ENCODE measurements around the gene KSR1. TPM values are rescaled to one million over a fixed set of nuclear protein-coding genes. Genes with fewer than 3 reads are reported as not detected.
"Not testable (repeated sequence)": the region's sequence is repeated elsewhere in the genome, so short reads cannot be mapped to it uniquely, and the experiment has no call there.

KSR1 gene
- polyA plus RNA-seq, 1 of the 3 experiments (the other 2 are of a cell fraction), result 7.5 TPM

- no peak for TF ChIP-seq SIN3A (IDR thresholded peaks at IDR 0.05; ENCODE audit: borderline replicate concordance, low read depth, low read length)
- no peak for TF ChIP-seq FOXM1 (IDR thresholded peaks at IDR 0.05; ENCODE audit: low read depth)
- TF ChIP-seq EP300 (IDR thresholded peaks at IDR 0.05; ENCODE audit: borderline replicate concordance in 1 of 2, low read depth in 1 of 2, low read length in 1 of 2), result no peak
- TF ChIP-seq FOSL2 (IDR thresholded peaks at IDR 0.05; ENCODE audit: borderline replicate concordance, low read depth), result no peak
- no peak for TF ChIP-seq RFX5 (IDR thresholded peaks at IDR 0.05; ENCODE audit: low read length)
- no peak for TF ChIP-seq USF2 (IDR thresholded peaks at IDR 0.05; ENCODE audit: borderline replicate concordance, low read depth, low read length)
- TF ChIP-seq USF1 (IDR thresholded peaks at IDR 0.05; ENCODE audit: borderline replicate concordance, low read depth), result no peak
These were observed 47.4 kb upstream of the KSR1 start (continued) for GRCh38 chr17:27408891-27409290.

DNA sequence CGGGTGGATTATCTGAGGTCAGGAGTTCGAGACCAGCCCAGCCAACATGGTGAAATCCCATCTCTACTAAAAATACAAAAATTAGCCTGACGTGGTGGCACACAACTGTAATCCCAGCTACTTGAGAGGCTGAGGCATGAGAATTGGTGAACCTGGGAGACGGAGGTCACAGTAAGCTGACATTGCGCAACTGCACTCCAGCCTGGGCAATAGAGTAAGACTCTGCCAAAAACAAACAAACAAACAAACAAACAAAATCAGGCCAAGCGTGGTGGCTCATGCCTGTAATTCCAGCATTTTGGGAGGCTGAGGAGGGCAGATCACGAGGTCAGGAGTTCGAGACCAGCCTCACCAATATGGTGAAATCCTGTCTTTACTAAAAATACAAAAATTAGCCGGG, 44.1 kb upstream of the KSR1 start:
- H3F3A ChIP-seq (replicated peaks; ENCODE audit: insufficient read depth); H3K27me3 ChIP-seq (ENCODE audit: insufficient read depth); H3K4me2 ChIP-seq; DNase-seq; H3K79me2 ChIP-seq (ENCODE audit: insufficient read depth); H3K36me3 ChIP-seq (replicated peaks in 1 of 2; ENCODE audit: control insufficient read depth in 1 of 2, insufficient read depth in 2 of 2, low read length in 1 of 2); H3K27ac ChIP-seq (ENCODE audit: low read depth in 2 of 2, low read length in 1 of 2); H3K9me3 ChIP-seq; H4K20me1 ChIP-seq (ENCODE audit: insufficient read depth); H3K4me3 ChIP-seq (ENCODE audit: low read depth in 2 of 2, low read length in 1 of 2); H3K9ac ChIP-seq; H3K9me2 ChIP-seq; H2AFZ ChIP-seq (ENCODE audit: low read depth); POLR2A ChIA-PET: not testable (repeated sequence)
- WGBS (ENCODE audit: low lambda C conversion rate), result 56% methylated on average over 9 of the region's 9 CpGs
- peaks cover 0 to 11% of the 10 kb centered on the region in 2 experiments; a peak in 2 of 4 replicates for H3K4me1 ChIP-seq (ENCODE audit: control insufficient read depth in 1 of 2, insufficient read depth in 2 of 2, low read depth in 1 of 2, low read length in 1 of 2)
- CTCF ChIA-PET, result interaction anchor here (1.1 to 2.8 kb wide), 5 partner anchors 18 to 190 kb away, joined by 3 to 16 read pairs (median 4); no protein-coding TSS in a partner anchor

- Histone ChIP-seq H3K9ac (no peak overlapping the region), H3K4me1 (ENCODE audit: control insufficient read depth in 1 of 2, insufficient read depth in 2 of 2, low read depth in 1 of 2, low read length in 1 of 2) (peaks cover 0 to 8% of the 10 kb centered on the region in 2 experiments; a peak in 2 of 4 replicates), H3K9me3 (no peaks in the 10 kb centered on the region), H3F3A (replicated peaks; ENCODE audit: insufficient read depth) (no peaks in the 10 kb centered on the region), H3K36me3 (replicated peaks in 1 of 2; ENCODE audit: control insufficient read depth in 1 of 2, insufficient read depth in 2 of 2, low read length in 1 of 2) (no peaks in the 10 kb centered on the region), H3K27ac (ENCODE audit: low read depth in 2 of 2, low read length in 1 of 2) (no peak overlapping the region), H3K27me3 (ENCODE audit: insufficient read depth) (no peaks in the 10 kb centered on the region; the same call in 1 of the 2 replicates), H3K9me2 (no peaks in the 10 kb centered on the region), H3K4me3 (ENCODE audit: low read depth in 2 of 2, low read length in 1 of 2) (no peak overlapping the region), H2AFZ (ENCODE audit: low read depth) (no peak overlapping the region), H3K79me2 (ENCODE audit: insufficient read depth) (no peaks in the 10 kb centered on the region), H4K20me1 (ENCODE audit: insufficient read depth) (no peaks in the 10 kb centered on the region), H3K4me2 (no peak overlapping the region)
- POLR2A ChIA-PET, result no interaction called here
- DNase-seq, result no peak
- CTCF ChIA-PET, result interaction anchor here (0.7 to 2.8 kb wide), 6 partner anchors 17 to 237 kb away, joined by 3 to 16 read pairs (median 3); no protein-coding TSS in a partner anchor
- 17% methylated on average over 2 of the region's 2 CpGs for WGBS (ENCODE audit: low lambda C conversion rate)
- TF ChIP-seq, protein P1, sequence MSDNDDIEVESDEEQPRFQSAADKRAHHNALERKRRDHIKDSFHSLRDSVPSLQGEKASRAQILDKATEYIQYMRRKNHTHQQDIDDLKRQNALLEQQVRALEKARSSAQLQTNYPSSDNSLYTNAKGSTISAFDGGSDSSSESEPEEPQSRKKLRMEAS (IDR thresholded peaks at IDR 0.05; ENCODE audit: low read depth), result no peak
- no peak for TF ChIP-seq TEAD4 (IDR thresholded peaks at IDR 0.05; ENCODE audit: borderline replicate concordance, insufficient read depth)
- no peak for TF ChIP-seq RCOR1 (IDR thresholded peaks at IDR 0.05; ENCODE audit: low read length)
- no peak for TF ChIP-seq FOSL2 (IDR thresholded peaks at IDR 0.05; ENCODE audit: borderline replicate concordance, low read depth)
- no peak for TF ChIP-seq GATA2 (CRISPR knock-in tag; IDR thresholded peaks at IDR 0.05)
- no peak for TF ChIP-seq REST (IDR thresholded peaks at IDR 0.05; ENCODE audit: low read depth, low read length)
- no peak for TF ChIP-seq CTCF (IDR thresholded peaks at IDR 0.05)
- TF ChIP-seq CHD2 (IDR thresholded peaks at IDR 0.05; ENCODE audit: low read length, partially characterized antibody), result no peak
- TF ChIP-seq ELF1 (IDR thresholded peaks at IDR 0.05), result no peak
- TF ChIP-seq EP300 (IDR thresholded peaks at IDR 0.05; ENCODE audit: borderline replicate concordance in 1 of 2, low read depth in 1 of 2, low read length in 1 of 2), result no peak
- no peak for TF ChIP-seq SIN3A (IDR thresholded peaks at IDR 0.05; ENCODE audit: borderline replicate concordance, low read depth, low read length)
These were observed 42.9 kb upstream of the KSR1 start for GRCh38 chr17:27413315-27413714.
